SK-N-SH (cell line): Measurements from ENCODE around the gene TSFM. TPM values are rescaled to one million over a fixed set of nuclear protein-coding genes. Genes with fewer than 3 reads are reported as not detected.

Experiments
- CTCF ChIA-PET: fragments of 300-600, 350-600 bp; formaldehyde crosslinking; extraction: SDS; loops from one replicate; lab custom pipeline; 2021; lab: Yijun Ruan, JAX
- POLR2A ChIA-PET: fragments of 350-600 bp; sonication (Branson Sonifier 250); formaldehyde crosslinking; extraction: SDS; loops from one replicate; lab custom pipeline; 2020; ENCODE audit warnings: antibody characterized with exemption, inconsistent platforms; lab: Yijun Ruan, JAX
- DNase-seq: peaks from one replicate; pipeline ENCODE4 v3.0.0; 2012
- H2AFZ ChIP-seq: fragments of 200-600 bp; sonication (generic); 2 replicates; pipeline ENCODE4 v1.8.1; 2016; ENCODE audit warnings: antibody characterized with exemption, mild to moderate bottlenecking, low read depth
- H3F3A ChIP-seq: fragments of 200-600 bp; sonication (generic); replicated peaks from 2 replicates; pipeline ENCODE3; 2016; ENCODE audit warnings: antibody characterized with exemption, mild to moderate bottlenecking; ENCODE audit not compliant: insufficient read depth
- H3K27ac ChIP-seq, 2 experiments: fragments of 200-500 bp in 1 of 2; fragments of 200-600 bp in 1 of 2; sonication (Bioruptor generic) in 1 of 2; sonication (generic), shearing (Covaris generic) in 1 of 2; 2 replicates each; pipeline versions ENCODE4 v1.5.1 to v1.6.1; 2014 to 2016; ENCODE audit warnings: low read depth in 2 of 2, inconsistent platforms in 1 of 2, low read length in 1 of 2, mild to moderate bottlenecking in 1 of 2, mixed read lengths in 1 of 2
- H3K27me3 ChIP-seq: fragments of 200-600 bp; sonication (generic), shearing (Covaris generic); 2 replicates; pipeline ENCODE4 v1.6.1; 2016; ENCODE audit warnings: mixed run types; ENCODE audit not compliant: insufficient read depth
- H3K36me3 ChIP-seq, 2 experiments: fragments of 200-500 bp in 1 of 2; fragments of 200-600 bp in 1 of 2; sonication (Bioruptor generic) in 1 of 2; sonication (generic) in 1 of 2; replicated peaks in 1 of 2; 2 replicates each; pipeline versions ENCODE3 to v1.5.1; 2014 to 2016; ENCODE audit warnings: low read length in 1 of 2, mild to moderate bottlenecking in 1 of 2; ENCODE audit not compliant: insufficient read depth in 2 of 2, control insufficient read depth in 1 of 2
- H3K4me1 ChIP-seq, 2 experiments: fragments of 200-500 bp in 1 of 2; fragments of 200-600 bp in 1 of 2; sonication (Bioruptor generic) in 1 of 2; sonication (generic), shearing (Covaris generic) in 1 of 2; 2 replicates each; pipeline versions ENCODE4 v1.5.1 to v1.6.1; 2014 to 2016; ENCODE audit warnings: low read depth in 1 of 2, low read length in 1 of 2, mixed run types in 1 of 2; ENCODE audit not compliant: insufficient read depth in 2 of 2, control insufficient read depth in 1 of 2
- H3K4me2 ChIP-seq: fragments of 200-600 bp; sonication (generic), shearing (Covaris generic); 2 replicates; pipeline ENCODE4 v1.6.1; 2017; ENCODE audit warnings: mixed run types
- H3K4me3 ChIP-seq, 2 experiments: fragments of 200-500 bp in 1 of 2; fragments of 200-600 bp in 1 of 2; sonication (Bioruptor generic) in 1 of 2; sonication (generic), shearing (Covaris generic) in 1 of 2; 2 replicates each; pipeline versions ENCODE4 v1.5.1 to v1.8.1; 2014 to 2016; ENCODE audit warnings: low read depth in 2 of 2, inconsistent platforms in 1 of 2, low read length in 1 of 2, mild to moderate bottlenecking in 1 of 2, mixed read lengths in 1 of 2, moderate library complexity in 1 of 2
- H3K79me2 ChIP-seq: fragments of 200-600 bp; sonication (generic); 2 replicates; pipeline ENCODE4 v1.8.1; 2017; ENCODE audit warnings: mild to moderate bottlenecking; ENCODE audit not compliant: insufficient read depth
- H3K9ac ChIP-seq: fragments of 200-600 bp; sonication (generic); 2 replicates; pipeline ENCODE4 v1.6.1; 2017; ENCODE audit warnings: mixed run types
- H3K9me2 ChIP-seq: fragments of 200-600 bp; sonication (generic); 2 replicates; pipeline ENCODE4 v1.6.1; 2017; ENCODE audit warnings: mixed run types
- H3K9me3 ChIP-seq: fragments of 200-600 bp; sonication (generic); 2 replicates; pipeline ENCODE4 v1.6.1; 2017; ENCODE audit warnings: mixed run types, mild to moderate bottlenecking, moderate library complexity
- H4K20me1 ChIP-seq: fragments of 200-600 bp; sonication (generic); 2 replicates; pipeline ENCODE4 v1.6.1; 2017; ENCODE audit warnings: mild to moderate bottlenecking, mixed run types; ENCODE audit not compliant: insufficient read depth
- CHD2 ChIP-seq: fragments of 150-350 bp; IDR thresholded peaks from 2 replicates; pipeline ENCODE4 v1.6.1; 2018; ENCODE audit warnings: low read length; ENCODE audit not compliant: partially characterized antibody
- EP300 ChIP-seq, 2 experiments: IDR thresholded peaks; 2 replicates each; pipeline versions ENCODE4 v1.4.0 to v1.6.1; 2012; ENCODE audit warnings: borderline replicate concordance in 1 of 2, low read depth in 1 of 2, low read length in 1 of 2
- FOSL2 ChIP-seq: IDR thresholded peaks from 2 replicates; pipeline ENCODE4 v1.4.0; 2012; ENCODE audit warnings: low read depth, mild to moderate bottlenecking, moderate library complexity, borderline replicate concordance
- FOXJ3 ChIP-seq: sonication (generic); formaldehyde crosslinking; IDR thresholded peaks from 2 replicates; pipeline ENCODE4 v1.5.1; 2020; ENCODE audit warnings: mild to moderate bottlenecking, missing genetic modification reagents
- GABPA ChIP-seq: IDR thresholded peaks from 2 replicates; pipeline ENCODE4 v1.4.0; 2012; ENCODE audit warnings: low read depth, mild to moderate bottlenecking
- IRF3 ChIP-seq: fragments of 150-350 bp; IDR thresholded peaks from 2 replicates; pipeline ENCODE4 v1.6.1; 2016; ENCODE audit warnings: mild to moderate bottlenecking, low read depth, low read length
- JUND ChIP-seq: IDR thresholded peaks from 2 replicates; pipeline ENCODE4 v1.4.0; 2012
- NFIC ChIP-seq: IDR thresholded peaks from 2 replicates; pipeline ENCODE4 v1.4.0; 2012; ENCODE audit warnings: borderline replicate concordance
- NRF1 ChIP-seq: IDR thresholded peaks from 2 replicates; pipeline ENCODE4 v1.6.1; 2012; ENCODE audit warnings: low read depth, mild to moderate bottlenecking, low read length
- POLR2AphosphoS5 ChIP-seq: IDR thresholded peaks from 2 replicates; pipeline ENCODE4 v1.6.1; 2012; ENCODE audit warnings: low read depth, low read length
- RCOR1 ChIP-seq: fragments of 150-350 bp; IDR thresholded peaks from 2 replicates; pipeline ENCODE4 v1.6.1; 2017; ENCODE audit warnings: antibody characterized with exemption, low read length
- RXRA ChIP-seq: IDR thresholded peaks from 2 replicates; pipeline ENCODE4 v1.4.0; 2012; ENCODE audit warnings: low read depth, mild to moderate bottlenecking, borderline replicate concordance
- SMC3 ChIP-seq: IDR thresholded peaks from 2 replicates; pipeline ENCODE4 v1.6.1; 2012; ENCODE audit warnings: low read depth, low read length, improper control_type of control experiment
- TAF1 ChIP-seq: IDR thresholded peaks from 2 replicates; pipeline ENCODE4 v1.6.1; 2012; ENCODE audit warnings: low read depth, mild to moderate bottlenecking, low read length, moderate library complexity, borderline replicate concordance
- TCF12 ChIP-seq: IDR thresholded peaks from 2 replicates; pipeline ENCODE4 v1.4.0; 2012
- TEAD4 ChIP-seq: IDR thresholded peaks from 2 replicates; pipeline ENCODE4 v1.4.0; 2012; ENCODE audit warnings: mild to moderate bottlenecking, borderline replicate concordance; ENCODE audit not compliant: insufficient read depth
- USF2 ChIP-seq: fragments of 150-350 bp; IDR thresholded peaks from 2 replicates; pipeline ENCODE4 v1.6.1; 2017; ENCODE audit warnings: antibody characterized with exemption, low read length, low read depth, borderline replicate concordance
- ZBTB33 ChIP-seq: IDR thresholded peaks from 2 replicates; pipeline ENCODE4 v1.4.0; 2012; ENCODE audit warnings: low read depth, borderline replicate concordance
- WGBS: methylation state at CpG from one replicate; pipeline ENCODE4 v1.1.6; 2017; ENCODE audit warnings: low lambda C conversion rate; 5-methylcytosine and 5-hydroxymethylcytosine counted together
- polyA plus RNA-seq, 3 experiments: library from polyadenylated mRNA; depleted of rRNA; stranded (reverse); fragments of >200 nt; gene quantifications; 2 replicates each; pipeline ENCODE4 v1.2.3, GENCODE V29; 2012

Gene TSFM
- polyA plus RNA-seq, 1 of the 3 experiments (the other 2 are of a cell fraction): 28.7 TPM

GRCh38 chr12:57825451-57825850, 42.9 kb downstream of the TSFM start (continued):
- TF ChIP-seq IRF3 (no peak), JUND (no peak), CHD2 (no peak), ZBTB33 (no peak), NRF1 (no peak), TCF12 (no peak), POLR2AphosphoS5 (no peak), FOXJ3 (CRISPR knock-in tag) (no peak), GABPA (no peak), SMC3 (no peak)

GRCh38 chr12:57826400-57826799, 43.8 kb downstream of the TSFM start:
- no peak overlapping the region; a peak in 1 of 4 replicates for H3K27ac ChIP-seq
- H3K27me3 ChIP-seq: no peaks in the 10 kb centered on the region
- TF ChIP-seq RXRA (no peak), USF2 (no peak), TEAD4 (no peak), RCOR1 (no peak), TAF1 (no peak), NFIC (no peak), JUND (no peak), FOXJ3 (CRISPR knock-in tag) (no peak), FOSL2 (no peak), EP300 (IDR thresholded peaks at IDR 0.05; ENCODE audit: borderline replicate concordance in 1 of 2, low read depth in 1 of 2, low read length in 1 of 2) (no peak)
- no peaks in the 10 kb centered on the region for H3K9me2 ChIP-seq
- ChIA-PET CTCF (interaction anchor here (0.7 to 3.4 kb wide), 6 partner anchors 11 to 117 kb away, joined by 3 to 22 read pairs (median 6); no protein-coding TSS in a partner anchor), POLR2A (no interaction called here)
- 0 out of 4 replicates have a peak, but pooled peaks cover 0 to under 1% of the 10 kb centered on the region in 2 experiments for H3K4me1 ChIP-seq
- H3K79me2 ChIP-seq: peaks cover 54% of the 10 kb centered on the region
- no peak overlapping the region for H2AFZ ChIP-seq
- WGBS: 100% methylated on average over 2 of the region's 2 CpGs
- peaks cover 3% of the 10 kb centered on the region for H3F3A ChIP-seq
- peaks cover 60 to 75% of the 10 kb centered on the region in 2 experiments for H3K36me3 ChIP-seq
- H4K20me1 ChIP-seq: peaks cover 76% of the 10 kb centered on the region
- no peaks in the 10 kb centered on the region for H3K9me3 ChIP-seq
- H3K9ac ChIP-seq: no peak overlapping the region
- H3K4me3 ChIP-seq: no peak overlapping the region
- DNase-seq: no peak
- H3K4me2 ChIP-seq: no peak overlapping the region
